HG02938 (cell line): ENCODE results near the gene TMEM52.

ENCODE experiments used
- ATAC-seq: cut with Tn5 transposase; IDR thresholded peaks from one replicate; pipeline ENCODE4 v1.9.1; 2021; ENCODE audit warnings: mild to moderate bottlenecking, moderate library complexity; ENCODE audit not compliant: unreplicated experiment

Gene TMEM52

GRCh38 chr1:1876335-1876930 is 42.6 kb downstream of the TMEM52 start:
- ATAC-seq = no peak

GRCh38 chr1:1875932-1876331 is 43.1 kb downstream of the TMEM52 start:
- no peak for ATAC-seq

GRCh38 chr1:1874901-1875300 is 44.2 kb downstream of the TMEM52 start:
- ATAC-seq = no peak

- ATAC-seq = no peak
Measured at GRCh38 chr1:1873186-1873585, 45.9 kb downstream of the TMEM52 start.

GRCh38 chr1:1872329-1872994 is 46.6 kb downstream of the TMEM52 start:
- ATAC-seq = no peak

- ATAC-seq = no peak
Measured at GRCh38 chr1:1869469-1869868, 49.6 kb downstream of the TMEM52 start.
